ENCODE results near the gene KCNB1. TPM values are rescaled to one million over a fixed set of nuclear protein-coding genes. Genes with fewer than 3 reads are reported as not detected.

KCNB1 gene
- polyA plus RNA-seq, 1 experiment: 0.13 TPM

DNA sequence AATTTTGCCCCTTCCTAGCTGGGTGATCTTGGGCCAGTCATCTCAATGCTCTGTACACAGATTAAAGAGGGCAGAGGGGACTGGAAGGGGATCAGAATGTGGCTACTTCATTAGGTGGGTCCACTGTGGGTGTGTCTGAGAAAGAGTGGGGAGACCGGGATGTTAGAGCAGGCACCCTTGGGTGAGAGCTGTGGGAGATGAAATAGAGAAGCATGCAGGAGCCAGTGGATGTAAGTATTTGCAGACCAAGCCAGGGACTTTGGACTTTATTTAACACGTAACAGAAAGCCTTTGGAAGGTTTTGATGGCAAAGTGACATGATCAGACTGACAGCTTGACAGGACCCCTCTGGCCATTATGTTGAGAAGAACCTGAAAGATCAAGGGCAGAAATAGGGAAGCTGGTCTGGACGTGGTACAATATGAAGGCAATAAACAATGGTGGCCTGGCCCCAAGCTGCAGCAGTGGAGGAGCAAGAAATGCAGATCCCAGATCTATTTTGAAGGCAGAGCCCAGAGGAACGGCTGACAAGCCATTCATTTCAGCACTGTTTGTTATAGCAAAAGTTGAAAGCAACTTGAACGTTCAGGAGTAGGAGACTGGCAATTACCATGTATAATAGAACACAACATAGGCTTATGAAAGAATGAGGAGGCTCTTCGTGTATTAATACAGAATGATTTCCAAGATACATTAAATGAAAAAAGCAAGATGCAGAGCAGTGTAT lies 122.1 kb downstream of the KCNB1 start:
- ChIA-PET CTCF (interaction anchor here (1.0 kb wide), 1 partner anchor 14 kb away, joined by 3 read pairs; no protein-coding TSS in a partner anchor), POLR2A (no interaction called here)
- Histone ChIP-seq H3K27me3 (ENCODE audit: control insufficient read depth, insufficient read depth, low read length) (no peaks in the 10 kb centered on the region), H3K36me3 (ENCODE audit: control insufficient read depth, insufficient read depth, low read length) (no peaks in the 10 kb centered on the region), H3K4me3 (ENCODE audit: low read depth, low read length) (no peak overlapping the region)
- no peak for DNase-seq (ENCODE audit: low read depth)
- TF ChIP-seq, protein P1, sequence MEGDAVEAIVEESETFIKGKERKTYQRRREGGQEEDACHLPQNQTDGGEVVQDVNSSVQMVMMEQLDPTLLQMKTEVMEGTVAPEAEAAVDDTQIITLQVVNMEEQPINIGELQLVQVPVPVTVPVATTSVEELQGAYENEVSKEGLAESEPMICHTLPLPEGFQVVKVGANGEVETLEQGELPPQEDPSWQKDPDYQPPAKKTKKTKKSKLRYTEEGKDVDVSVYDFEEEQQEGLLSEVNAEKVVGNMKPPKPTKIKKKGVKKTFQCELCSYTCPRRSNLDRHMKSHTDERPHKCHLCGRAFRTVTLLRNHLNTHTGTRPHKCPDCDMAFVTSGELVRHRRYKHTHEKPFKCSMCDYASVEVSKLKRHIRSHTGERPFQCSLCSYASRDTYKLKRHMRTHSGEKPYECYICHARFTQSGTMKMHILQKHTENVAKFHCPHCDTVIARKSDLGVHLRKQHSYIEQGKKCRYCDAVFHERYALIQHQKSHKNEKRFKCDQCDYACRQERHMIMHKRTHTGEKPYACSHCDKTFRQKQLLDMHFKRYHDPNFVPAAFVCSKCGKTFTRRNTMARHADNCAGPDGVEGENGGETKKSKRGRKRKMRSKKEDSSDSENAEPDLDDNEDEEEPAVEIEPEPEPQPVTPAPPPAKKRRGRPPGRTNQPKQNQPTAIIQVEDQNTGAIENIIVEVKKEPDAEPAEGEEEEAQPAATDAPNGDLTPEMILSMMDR (IDR thresholded peaks at IDR 0.05; ENCODE audit: insufficient read depth, low read depth, low read length): no peak

DNA sequence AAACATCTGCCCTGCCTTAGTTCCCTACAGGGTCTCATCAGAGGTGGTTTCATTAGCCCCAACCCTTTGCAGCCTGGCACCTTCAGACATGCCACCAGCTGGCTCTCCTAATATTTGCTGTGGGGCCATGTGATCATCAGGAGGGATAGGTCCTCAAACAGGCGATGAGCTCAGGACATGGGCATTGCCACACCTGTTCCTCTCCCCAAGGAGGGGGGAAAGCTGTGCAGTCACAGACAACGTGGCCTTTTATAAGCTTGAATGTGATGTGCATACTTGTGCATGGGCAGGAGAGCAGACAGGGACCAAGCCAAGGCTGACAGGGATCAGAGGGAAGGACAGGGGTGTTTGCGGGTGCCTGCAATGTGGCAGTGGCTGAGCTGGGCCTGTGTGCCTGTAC lies 125.8 kb downstream of the KCNB1 start:
- TF ChIP-seq, protein P1 (IDR thresholded peaks at IDR 0.05; ENCODE audit: insufficient read depth, low read depth, low read length): no peak
- Histone ChIP-seq H3K36me3 (ENCODE audit: control insufficient read depth, insufficient read depth, low read length) (no peaks in the 10 kb centered on the region), H3K4me3 (ENCODE audit: low read depth, low read length) (no peak overlapping the region), H3K27me3 (ENCODE audit: control insufficient read depth, insufficient read depth, low read length) (peaks cover 4% of the 10 kb centered on the region; the same call in 1 of the 2 replicates)
- no peak for DNase-seq (ENCODE audit: low read depth)
- ChIA-PET POLR2A (no interaction called here), CTCF (interaction anchor here (0.9 to 1.2 kb wide), 3 partner anchors 10 to 1426 kb away, joined by 3 to 6 read pairs (median 3); no protein-coding TSS in a partner anchor)

DNA sequence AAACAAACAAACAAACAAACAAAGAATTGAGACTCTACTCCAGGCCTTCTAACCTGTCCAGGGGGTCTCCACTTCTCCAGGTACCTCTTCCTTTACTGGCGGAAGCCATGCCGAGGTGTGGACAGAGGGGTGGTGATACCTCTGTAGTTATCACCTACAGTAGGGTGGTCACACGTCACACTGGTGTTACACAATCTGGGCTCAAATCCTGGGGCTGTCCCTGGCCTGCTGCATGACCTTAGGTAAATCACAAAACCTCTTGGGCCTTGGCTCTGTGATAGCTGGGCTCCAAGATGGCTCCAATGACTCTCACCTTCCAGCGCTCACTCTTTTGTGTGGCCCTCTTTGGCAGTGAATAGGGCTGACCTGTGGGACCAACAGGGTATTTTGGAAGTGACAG lies 127.8 kb downstream of the KCNB1 start:
- POLR2A ChIA-PET: no interaction called here
- DNase-seq (ENCODE audit: low read depth): no peak
- Histone ChIP-seq H3K27me3 (ENCODE audit: control insufficient read depth, insufficient read depth, low read length) (peaks cover 4% of the 10 kb centered on the region; the same call in 1 of the 2 replicates), H3K36me3 (ENCODE audit: control insufficient read depth, insufficient read depth, low read length) (no peaks in the 10 kb centered on the region), H3K4me3 (ENCODE audit: low read depth, low read length) (no peak overlapping the region)
- CTCF ChIA-PET: interaction anchor here (0.6 to 1.5 kb wide), 3 partner anchors 10 to 129 kb away, joined by 3 to 5 read pairs (median 3); no protein-coding TSS in a partner anchor
- TF ChIP-seq, protein P1 (IDR thresholded peaks at IDR 0.05; ENCODE audit: insufficient read depth, low read depth, low read length): no peak

DNA sequence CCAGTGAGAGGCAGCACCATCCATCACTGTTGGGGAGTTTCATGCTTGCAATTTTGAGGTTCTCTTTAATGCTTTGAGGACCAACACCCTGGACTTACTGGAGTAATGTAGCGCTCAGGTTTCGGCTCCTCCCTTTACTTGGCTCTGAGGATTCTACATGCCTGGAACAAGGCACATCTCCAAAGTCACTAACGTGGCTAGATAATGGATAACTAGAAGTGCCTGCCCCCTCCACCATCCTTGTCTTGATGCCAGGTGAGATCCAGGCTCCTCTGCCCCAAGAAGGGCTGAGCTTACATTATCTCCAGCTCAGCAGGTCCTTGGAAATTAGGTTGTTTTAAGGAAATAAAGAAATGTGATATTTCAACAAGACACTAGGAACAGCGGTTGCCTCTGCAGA lies 129.1 kb downstream of the KCNB1 start:
- Histone ChIP-seq H3K4me3 (ENCODE audit: low read depth, low read length) (no peak overlapping the region), H3K27me3 (ENCODE audit: control insufficient read depth, insufficient read depth, low read length) (peaks cover 4% of the 10 kb centered on the region), H3K36me3 (ENCODE audit: control insufficient read depth, insufficient read depth, low read length) (no peaks in the 10 kb centered on the region)
- ChIA-PET POLR2A (no interaction called here), CTCF (interaction anchor here (1.0 to 2.5 kb wide), 2 partner anchors 27 to 131 kb away, joined by 4 to 16 read pairs; no protein-coding TSS in a partner anchor)
- TF ChIP-seq, protein P1 (IDR thresholded peaks at IDR 0.05; ENCODE audit: insufficient read depth, low read depth, low read length): no peak
- DNase-seq (ENCODE audit: low read depth): no peak

DNA sequence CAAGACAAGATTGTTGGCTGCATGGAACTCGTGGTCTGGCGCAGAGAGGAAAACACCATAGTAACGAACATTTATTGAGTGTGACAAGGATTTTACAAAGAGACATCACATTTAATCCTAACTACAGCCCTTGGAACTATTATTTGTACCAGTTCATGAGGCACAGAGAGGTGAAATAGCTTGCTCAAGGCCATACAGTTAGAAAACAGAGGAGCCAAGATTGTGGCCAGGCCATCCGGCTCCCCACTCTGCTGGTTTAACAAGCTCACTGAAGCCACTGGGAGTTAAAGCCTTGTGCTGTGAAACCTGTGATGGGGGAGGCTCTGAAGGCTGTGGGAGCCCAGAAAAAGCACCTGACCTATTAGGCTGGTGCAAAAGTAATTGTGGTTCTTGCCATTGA lies 129.7 kb downstream of the KCNB1 start:
- peaks cover 4% of the 10 kb centered on the region for H3K27me3 ChIP-seq (ENCODE audit: control insufficient read depth, insufficient read depth, low read length)
- no peak overlapping the region for H3K4me3 ChIP-seq (ENCODE audit: low read depth, low read length)
- POLR2A ChIA-PET: no interaction called here
- H3K36me3 ChIP-seq (ENCODE audit: control insufficient read depth, insufficient read depth, low read length): no peaks in the 10 kb centered on the region
- no peak for DNase-seq (ENCODE audit: low read depth)
- TF ChIP-seq, protein P1 (IDR thresholded peaks at IDR 0.05; ENCODE audit: insufficient read depth, low read depth, low read length): no peak
- CTCF ChIA-PET: interaction anchor here (1.0 to 2.5 kb wide), 3 partner anchors 28 to 132 kb away, joined by 3 to 16 read pairs (median 4); no protein-coding TSS in a partner anchor

All from BJ (cell line).